ENCODE data around the gene GID8.

Gene GID8

GRCh38 chr20:62938105-62938888, at the start of gene GID8:
Gene GID8, plus strand, starts transcription at chr20:62938147. Its CDS starts 3,356 bp downstream, at chr20:62941503.
- DNase-seq: no peak

- no peak for DNase-seq
Measured at GRCh38 chr20:62888406-62888805, 49.5 kb upstream of the GID8 start.

GRCh38 chr20:62888910-62889309, 49.0 kb upstream of the GID8 start:
- DNase-seq: no peak

GRCh38 chr20:62889411-62889810, 48.5 kb upstream of the GID8 start:
- no peak for DNase-seq

- DNase-seq: no peak
Measured at GRCh38 chr20:62889871-62890270, 48.1 kb upstream of the GID8 start.

- DNase-seq: no peak
Measured at GRCh38 chr20:62890444-62890843, 47.5 kb upstream of the GID8 start.

GRCh38 chr20:62891111-62891510, 46.8 kb upstream of the GID8 start:
- DNase-seq: no peak

- DNase-seq: no peak
Measured at GRCh38 chr20:62892348-62893304, 45.3 kb upstream of the GID8 start.

GRCh38 chr20:62893700-62894099, 44.2 kb upstream of the GID8 start:
- no peak for DNase-seq

- DNase-seq: no peak
Measured at GRCh38 chr20:62894261-62894660, 43.7 kb upstream of the GID8 start.

GRCh38 chr20:62895539-62895938, 42.4 kb upstream of the GID8 start:
- DNase-seq: no peak

GRCh38 chr20:62896526-62896925, 41.4 kb upstream of the GID8 start:
- DNase-seq: no peak

GRCh38 chr20:62897666-62898065, 40.3 kb upstream of the GID8 start:
- no peak for DNase-seq

- DNase-seq: no peak
Measured at GRCh38 chr20:62898093-62898964, 39.6 kb upstream of the GID8 start.

- DNase-seq: no peak
Measured at GRCh38 chr20:62898970-62899632, 38.8 kb upstream of the GID8 start.

- DNase-seq: no peak
Measured at GRCh38 chr20:62899633-62900051, 38.3 kb upstream of the GID8 start.

GRCh38 chr20:62900052-62900691, 37.8 kb upstream of the GID8 start:
- peak; percentile 31 for DNase-seq

- DNase-seq: no peak
Measured at GRCh38 chr20:62900692-62901584, 37.0 kb upstream of the GID8 start.

- no peak for DNase-seq
Measured at GRCh38 chr20:62901891-62902290, 36.1 kb upstream of the GID8 start.

- no peak for DNase-seq
Measured at GRCh38 chr20:62902926-62903615, 34.9 kb upstream of the GID8 start.
